Muscle layer of colon (tissue), 2 donors: ENCODE data around the gene PSMA5.
A peak's percentile ranks its signal among the peaks of the same experiment; 100 is the strongest.
"Not testable (repeated sequence)": the region's sequence is repeated elsewhere in the genome, so short reads cannot be mapped to it uniquely, and the experiment has no call there.

Experiments
- H3K27ac ChIP-seq: one replicate; pipeline ENCODE4 v1.7.0; 2013; ENCODE audit warnings: low read depth, mild to moderate bottlenecking, low read length, moderate library complexity
- H3K27me3 ChIP-seq, 2 donors: one replicate each; pipeline ENCODE4 v1.7.0; 2013; ENCODE audit warnings: low read length in 2 of 2, mild to moderate bottlenecking in 2 of 2; ENCODE audit not compliant: insufficient read depth in 2 of 2, control insufficient read depth in 1 of 2
- H3K36me3 ChIP-seq: one replicate; pipeline ENCODE4 v1.7.0; 2013; ENCODE audit warnings: mild to moderate bottlenecking, low read length; ENCODE audit not compliant: insufficient read depth
- H3K4me1 ChIP-seq: one replicate; pipeline ENCODE4 v1.7.0; 2013; ENCODE audit warnings: mild to moderate bottlenecking, low read length; ENCODE audit not compliant: insufficient read depth
- H3K4me3 ChIP-seq, 2 donors: one replicate each; pipeline ENCODE4 v1.7.0; 2013; ENCODE audit warnings: low read length in 2 of 2, low read depth in 1 of 2, mild to moderate bottlenecking in 1 of 2, moderate library complexity in 1 of 2
- H3K9ac ChIP-seq: one replicate; pipeline ENCODE4 v1.7.0; 2013; ENCODE audit warnings: low read length
- H3K9me3 ChIP-seq: one replicate; pipeline ENCODE4 v1.7.0; 2013; ENCODE audit warnings: mild to moderate bottlenecking, low read length
- donor health status: abdominal sarcoma.
- donor health status: Adenocarcinoma of cecum.

Gene PSMA5

GRCh38 chr1:109426281-109427170, at the start of gene PSMA5:
TSS of gene PSMA5 (minus strand) at chr1:109426448. CDS start at chr1:109426330, 118 bp downstream.
- Histone ChIP-seq H3K4me1 (peaks cover 11% of the 10 kb centered on the region), H3K9ac (peak within 1 kb of the TSS; percentile 82), H3K27ac (peak within 1 kb of the TSS; percentile 78)

GRCh38 chr1:109475261-109475660, 49.0 kb upstream of the PSMA5 start:
- no peak overlapping the region for H3K27ac ChIP-seq
- no peaks in the 10 kb centered on the region for H3K36me3 ChIP-seq
- H3K9ac ChIP-seq, result no peak overlapping the region
- no peak overlapping the region for H3K4me3 ChIP-seq
- no peaks in the 10 kb centered on the region for H3K27me3 ChIP-seq
- no peaks in the 10 kb centered on the region for H3K4me1 ChIP-seq
- H3K9me3 ChIP-seq, result no peaks in the 10 kb centered on the region

More at GRCh38 chr1:109426281-109427170, at the start of gene PSMA5:
- Histone ChIP-seq H3K4me3 (peak within 1 kb of the TSS; percentile 79 to 96), H3K9me3 (no peaks in the 10 kb centered on the region), H3K27me3 (no peaks in the 10 kb centered on the region), H3K36me3 (peaks cover 1% of the 10 kb centered on the region)

GRCh38 chr1:109474697-109475096, 48.4 kb upstream of the PSMA5 start:
- Histone ChIP-seq H3K36me3 (no peaks in the 10 kb centered on the region), H3K27me3 (no peaks in the 10 kb centered on the region), H3K9me3 (no peaks in the 10 kb centered on the region), H3K4me3 (no peak overlapping the region), H3K9ac (no peak overlapping the region), H3K4me1 (no peaks in the 10 kb centered on the region), H3K27ac (no peak overlapping the region)

GRCh38 chr1:109473284-109474057, 47.2 kb upstream of the PSMA5 start:
- not testable (repeated sequence) for H3K36me3 ChIP-seq, H3K4me3 ChIP-seq, H3K27ac ChIP-seq, H3K9ac ChIP-seq, H3K4me1 ChIP-seq, H3K27me3 ChIP-seq, H3K9me3 ChIP-seq

- Histone ChIP-seq H3K4me1 (no peaks in the 10 kb centered on the region), H3K27ac (no peak overlapping the region), H3K9ac (no peak overlapping the region), H3K4me3 (no peak overlapping the region), H3K9me3 (no peaks in the 10 kb centered on the region), H3K27me3 (no peaks in the 10 kb centered on the region), H3K36me3 (no peaks in the 10 kb centered on the region)
Measured at GRCh38 chr1:109472779-109473178, 46.5 kb upstream of the PSMA5 start.

GRCh38 chr1:109470245-109470644, 44.0 kb upstream of the PSMA5 start:
- Histone ChIP-seq H3K4me1 (peaks cover 7% of the 10 kb centered on the region), H3K27me3 (peaks cover 0 to 4% of the 10 kb centered on the region in 2 donors), H3K9ac (no peak overlapping the region), H3K27ac (no peak overlapping the region), H3K4me3 (no peak overlapping the region), H3K9me3 (no peaks in the 10 kb centered on the region), H3K36me3 (no peaks in the 10 kb centered on the region)

GRCh38 chr1:109468903-109469302, 42.7 kb upstream of the PSMA5 start:
- Histone ChIP-seq H3K9ac (no peak overlapping the region), H3K4me1 (peaks cover 9% of the 10 kb centered on the region), H3K27ac (no peak overlapping the region), H3K9me3 (no peaks in the 10 kb centered on the region), H3K27me3 (peaks cover 0 to 4% of the 10 kb centered on the region in 2 donors), H3K4me3 (no peak overlapping the region), H3K36me3 (no peaks in the 10 kb centered on the region)

- H3K27me3 ChIP-seq, result peaks cover 0 to 4% of the 10 kb centered on the region in 2 donors
Measured at GRCh38 chr1:109468061-109468460, 41.8 kb upstream of the PSMA5 start.

GRCh38 chr1:109467301-109467777, 41.1 kb upstream of the PSMA5 start:
- Histone ChIP-seq H3K9me3 (no peaks in the 10 kb centered on the region), H3K27me3 (peaks cover 0 to 4% of the 10 kb centered on the region in 2 donors), H3K4me3 (no peak overlapping the region), H3K4me1 (peaks cover 9% of the 10 kb centered on the region), H3K27ac (no peak overlapping the region), H3K9ac (no peak overlapping the region), H3K36me3 (no peaks in the 10 kb centered on the region)

More at GRCh38 chr1:109468061-109468460, 41.8 kb upstream of the PSMA5 start:
- H3K4me1 ChIP-seq, result peaks cover 9% of the 10 kb centered on the region
- H3K4me3 ChIP-seq, result no peak overlapping the region
- H3K9me3 ChIP-seq, result no peaks in the 10 kb centered on the region
- H3K36me3 ChIP-seq, result no peaks in the 10 kb centered on the region
- no peak overlapping the region for H3K9ac ChIP-seq
- no peak overlapping the region for H3K27ac ChIP-seq

GRCh38 chr1:109466452-109467300, 40.4 kb upstream of the PSMA5 start, which contains the start of gene SYPL2:
TSS of gene SYPL2 (plus strand) at chr1:109466546. CDS start at chr1:109466844, 298 bp downstream.
- Histone ChIP-seq H3K27ac (peak within 1 kb of the TSS; percentile 76), H3K4me1 (peaks cover 9% of the 10 kb centered on the region), H3K36me3 (no peaks in the 10 kb centered on the region), H3K4me3 (peak within 1 kb of the TSS; percentile 64 to 84), H3K9me3 (no peaks in the 10 kb centered on the region), H3K9ac (peak within 1 kb of the TSS; percentile 50), H3K27me3 (peaks cover 0 to 4% of the 10 kb centered on the region in 2 donors)
